ENCODE results near the gene CLP1. TPM values are rescaled to one million over a fixed set of nuclear protein-coding genes. Genes with fewer than 3 reads are reported as not detected.

Gene CLP1
- total and polyA plus RNA-seq, 3 donors from 2014 or later: 14.4 to 19.8 (median 15.5) TPM

GRCh38 chr11:57663975-57664374 is 6.4 kb downstream of the CLP1 start:
- no peak for TF ChIP-seq POLR2A (IDR thresholded peaks at IDR 0.05)
- TF ChIP-seq CTCF (IDR thresholded peaks at IDR 0.05): no peak
- H3K27ac ChIP-seq: no peak overlapping the region
- no peaks in the 10 kb centered on the region for H3K36me3 ChIP-seq (ENCODE audit: low read depth, missing control alignments)
- no peak overlapping the region for H3K4me3 ChIP-seq
- no peaks in the 10 kb centered on the region for H3K9me3 ChIP-seq
- intact Hi-C loops (cut with DNase I; ENCODE audit: low total_unique reads): no loop called here
- no peak for DNase-seq
- H3K27me3 ChIP-seq: no peaks in the 10 kb centered on the region
- WGBS, 2 donors: 76 to 78% methylated on average over 9 of the region's 9 CpGs
- peaks cover under 1% of the 10 kb centered on the region for H3K4me1 ChIP-seq

GRCh38 chr11:57667117-57667735 is 9.7 kb downstream of the CLP1 start:
- Histone ChIP-seq H3K27ac (peak overlapping the region; percentile 95 to 96), H3K36me3 (ENCODE audit: low read depth, missing control alignments) (no peaks in the 10 kb centered on the region), H3K27me3 (no peaks in the 10 kb centered on the region), H3K9me3 (no peaks in the 10 kb centered on the region), H3K4me3 (peak overlapping the region; percentile 97 to 99), H3K4me1 (peaks cover 4% of the 10 kb centered on the region)
- intact Hi-C loops (cut with DNase I; ENCODE audit: low total_unique reads): no loop called here
- peak; percentile 100 for DNase-seq
- TF ChIP-seq POLR2A (IDR thresholded peaks at IDR 0.05): no peak
- no peak for TF ChIP-seq CTCF (IDR thresholded peaks at IDR 0.05)
- WGBS, 2 donors: 0 to 3% methylated on average over 17 to 29 of the region's 29 CpGs

- TF ChIP-seq CTCF (IDR thresholded peaks at IDR 0.05) (peak; percentile 44 to 51 (median 48)), POLR2A (IDR thresholded peaks at IDR 0.05) (no peak)
- Histone ChIP-seq H3K36me3 (ENCODE audit: low read depth, missing control alignments) (no peaks in the 10 kb centered on the region), H3K27me3 (no peaks in the 10 kb centered on the region), H3K4me1 (peaks cover 4% of the 10 kb centered on the region), H3K27ac (peak within 1 kb of the TSS; percentile 95 to 96), H3K9me3 (no peaks in the 10 kb centered on the region), H3K4me3 (peak within 1 kb of the TSS; percentile 97 to 99)
- WGBS, 2 donors: 0% methylated on average over 94 of the region's 96 CpGs; no CpG with 5 or more reads in 1 of the 2 donors
- intact Hi-C loops (cut with DNase I; ENCODE audit: low total_unique reads): no loop called here
- peak; percentile 100 for DNase-seq
These were observed 10.3 kb downstream of the CLP1 start, which contains the start of gene ZDHHC5 for GRCh38 chr11:57667736-57668433. Gene ZDHHC5 (plus strand): TSS chr11:57668114. CDS start chr11:57673091, 4,977 bp downstream.

- 0% methylated on average over 16 to 31 of the region's 31 CpGs for WGBS, 2 donors
- intact Hi-C loops (cut with DNase I; ENCODE audit: low total_unique reads): no loop called here
- Histone ChIP-seq H3K4me3 (peak overlapping the region; percentile 97 to 99), H3K36me3 (ENCODE audit: low read depth, missing control alignments) (no peaks in the 10 kb centered on the region), H3K4me1 (peaks cover 4% of the 10 kb centered on the region), H3K27me3 (no peaks in the 10 kb centered on the region), H3K9me3 (no peaks in the 10 kb centered on the region), H3K27ac (peak overlapping the region; percentile 95 to 96)
- TF ChIP-seq POLR2A (IDR thresholded peaks at IDR 0.05) (no peak), CTCF (IDR thresholded peaks at IDR 0.05) (no peak)
- DNase-seq: no peak
These were observed 10.8 kb downstream of the CLP1 start for GRCh38 chr11:57668434-57668782.

All from testis (tissue), 3 donors.